Measurements from ENCODE around the gene ERO1B. TPM values are rescaled to one million over a fixed set of nuclear protein-coding genes. Genes with fewer than 3 reads are reported as not detected.

ERO1B gene
- total RNA-seq, 1 donor from 2014 or later, result 0.99 TPM

DNA sequence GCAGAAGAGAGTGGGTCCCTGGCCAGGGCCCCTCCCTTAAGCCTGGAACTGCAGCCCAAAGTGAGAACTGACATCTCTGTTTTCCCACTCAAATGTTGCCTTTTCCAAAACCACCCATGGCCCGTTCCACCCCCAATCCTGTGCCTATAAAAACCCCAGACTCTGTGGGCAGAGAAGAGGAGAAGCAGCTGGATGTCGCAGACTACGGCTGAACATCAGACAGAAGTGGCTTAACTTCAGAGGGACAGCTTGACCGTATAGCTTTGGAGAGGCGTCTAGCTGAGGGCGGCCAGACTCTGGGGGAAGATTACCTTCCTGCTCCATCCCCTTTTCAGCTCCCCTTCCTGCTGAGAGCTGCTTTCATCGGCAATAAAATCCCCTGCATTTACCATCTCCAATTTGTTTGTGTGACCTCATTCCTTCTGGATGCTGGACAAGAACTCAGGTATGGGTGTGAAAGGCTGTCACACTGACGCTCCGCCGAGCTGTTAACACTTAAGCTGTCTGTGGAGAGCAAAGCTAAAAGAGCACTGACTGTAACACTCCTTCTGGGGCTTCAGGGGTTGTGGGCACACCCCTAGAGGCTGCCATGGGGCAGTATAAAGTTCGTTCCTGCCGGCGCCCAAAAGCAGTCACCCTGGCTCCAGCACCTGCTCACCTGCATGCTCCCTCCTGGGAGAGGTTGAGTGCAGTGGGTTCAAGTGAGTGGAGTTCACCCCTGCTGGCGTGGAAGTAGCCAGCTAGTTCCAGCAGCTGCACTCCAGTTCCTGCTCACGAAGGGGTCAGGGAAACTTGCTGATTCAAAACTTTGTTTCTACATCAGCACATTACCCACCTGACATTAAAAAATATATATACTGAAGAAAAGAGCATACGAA, 19.6 kb upstream of the ERO1B start:
- no peak for DNase-seq (ENCODE audit: low read depth, low spot score)

DNA sequence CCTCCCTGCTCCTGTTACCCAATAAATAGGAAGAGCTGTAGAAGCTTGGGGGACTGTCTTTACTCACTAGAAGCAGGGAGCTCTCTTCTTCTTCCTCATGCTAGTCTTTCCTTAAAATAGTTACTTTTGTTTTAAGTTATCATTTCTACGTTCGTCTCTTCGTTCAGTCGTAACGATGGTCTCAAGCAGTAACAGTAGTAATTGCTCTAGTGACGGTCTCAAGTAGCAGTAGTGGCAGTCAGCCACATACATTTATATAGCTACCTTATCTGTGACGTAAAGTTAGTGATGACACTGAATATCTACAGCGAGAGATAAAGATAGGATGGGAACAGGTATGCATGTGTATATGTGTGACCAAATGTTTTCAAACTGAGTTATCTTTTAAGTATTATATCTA, 15.4 kb upstream of the ERO1B start:
- no peak for DNase-seq (ENCODE audit: low read depth, low spot score)

DNA sequence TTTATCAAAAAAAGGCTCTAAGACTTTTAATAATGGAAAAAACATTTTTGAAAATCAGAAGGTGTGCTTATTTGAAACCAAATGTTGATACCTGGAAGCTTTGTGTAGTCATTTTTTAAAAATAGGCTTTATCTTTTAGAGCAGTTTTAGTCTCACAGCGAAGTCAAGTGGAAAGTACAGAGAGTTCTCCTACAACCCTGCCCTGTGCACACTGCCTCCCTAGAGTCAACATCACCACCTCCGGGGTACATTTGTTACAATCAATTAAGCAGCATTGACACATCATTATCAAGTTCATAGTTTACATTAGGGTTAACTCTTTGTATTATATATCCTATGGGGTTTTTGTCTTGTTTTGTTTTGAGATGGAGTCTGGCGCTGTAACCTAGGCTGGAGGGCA, 10.7 kb upstream of the ERO1B start:
- no peak for DNase-seq (ENCODE audit: low read depth, low spot score)

DNA sequence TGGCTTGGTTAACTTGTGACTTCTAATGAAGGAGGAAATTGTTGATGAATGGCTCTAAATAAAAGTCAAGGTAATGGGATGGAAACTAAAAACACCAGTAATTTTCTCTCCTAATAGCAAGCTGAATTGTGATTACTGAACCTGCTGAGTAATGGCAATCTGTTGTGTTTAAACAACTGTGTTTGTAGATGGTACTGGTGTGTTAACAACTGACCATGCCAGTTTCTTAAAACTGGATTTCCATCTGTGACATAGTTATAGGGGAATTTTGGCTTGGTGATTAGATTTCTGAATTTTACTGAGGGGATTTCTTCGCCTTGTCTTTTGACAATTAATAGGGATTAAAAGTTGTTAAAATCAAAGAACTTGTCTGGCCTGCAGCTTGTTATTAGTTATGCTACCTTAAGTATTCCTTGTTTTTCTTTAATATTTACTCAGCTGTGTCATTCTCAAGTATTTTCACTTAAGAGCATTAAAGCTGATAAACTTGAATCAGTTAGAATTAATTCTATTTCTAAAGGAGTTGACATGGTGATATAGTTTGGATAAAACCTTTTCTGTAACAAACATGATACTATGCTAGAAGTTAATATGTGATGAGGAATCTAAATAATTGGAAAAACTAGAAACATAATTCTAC, 7.9 kb upstream of the ERO1B start:
- DNase-seq (ENCODE audit: low read depth, low spot score), result no peak

DNA sequence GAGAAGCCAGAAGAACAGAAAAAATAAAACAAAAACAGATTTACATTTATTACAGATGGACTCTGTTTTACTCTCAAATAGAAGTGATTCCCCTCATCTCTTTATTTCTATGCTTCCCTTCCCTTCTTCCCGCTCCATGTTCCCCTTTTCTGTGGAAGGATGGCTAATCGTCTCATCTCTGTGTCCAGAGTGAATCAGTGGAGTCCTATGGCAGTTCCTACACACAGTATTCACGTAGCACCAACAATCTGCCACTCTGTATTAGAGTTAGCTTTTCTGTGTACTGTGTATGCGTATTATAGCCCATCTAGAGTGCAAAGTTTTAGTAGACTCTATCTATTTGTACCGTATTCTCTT, 6.8 kb upstream of the ERO1B start:
- DNase-seq (ENCODE audit: low read depth, low spot score), result no peak

DNA sequence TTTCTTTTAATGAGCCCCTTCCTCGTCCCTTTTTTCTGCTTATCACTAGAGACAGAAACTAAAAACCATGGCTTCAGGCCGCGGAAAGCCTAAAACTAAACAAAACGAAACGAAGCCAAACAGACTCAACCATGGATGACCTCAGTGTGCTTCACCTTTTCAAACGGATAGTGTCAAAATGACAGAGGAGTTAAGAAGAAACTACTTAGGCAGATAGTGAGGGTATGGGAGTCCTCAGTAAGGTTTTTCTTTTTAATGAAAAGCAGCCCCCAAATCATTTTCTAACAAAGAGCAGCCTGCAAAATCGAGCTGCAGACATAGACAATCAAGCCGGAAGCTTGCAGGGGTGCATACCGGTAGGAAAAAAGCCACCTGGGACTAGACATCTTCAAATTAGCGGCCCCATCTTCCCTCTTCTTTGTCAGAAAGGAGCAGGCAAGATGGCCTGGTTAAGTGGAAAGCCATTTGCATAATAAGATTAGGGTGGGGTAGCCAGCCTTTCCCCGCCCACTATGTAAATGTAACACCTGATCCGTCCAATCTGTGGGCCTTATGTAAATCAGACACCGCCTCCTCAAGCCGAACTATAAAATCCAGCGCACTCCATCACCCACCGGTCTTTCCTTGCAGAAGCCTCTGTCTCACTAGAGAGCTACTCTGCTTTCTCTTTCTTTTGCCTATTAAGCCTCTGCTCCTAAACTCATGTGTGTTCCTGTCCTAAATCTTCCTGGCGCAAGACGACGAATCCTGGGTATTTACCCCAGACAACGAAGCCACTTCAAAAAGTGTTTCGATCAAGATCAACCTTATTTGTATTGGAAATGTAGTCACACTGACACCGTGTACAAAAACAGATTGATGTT, 6.2 kb upstream of the ERO1B start:
- DNase-seq (ENCODE audit: low read depth, low spot score), result no peak

DNA sequence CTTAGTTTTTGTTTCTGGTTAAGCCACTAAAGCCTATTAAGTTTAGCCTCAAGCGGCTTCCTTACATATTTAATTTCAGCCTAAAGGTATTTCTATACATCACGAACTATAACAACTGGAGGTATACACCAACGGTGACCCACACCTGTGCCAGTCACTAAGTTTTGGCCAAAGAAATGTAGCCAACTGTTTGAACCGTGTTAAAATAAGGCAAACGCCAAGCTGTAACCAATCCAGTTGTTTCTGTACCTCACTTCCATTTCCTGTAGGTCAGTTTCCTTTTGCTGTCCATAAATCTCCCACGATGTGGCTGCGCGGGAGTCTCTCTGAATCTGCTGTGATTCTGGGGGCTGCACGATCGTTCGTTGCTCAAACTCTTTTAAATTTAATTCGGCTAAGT, 5.6 kb upstream of the ERO1B start:
- no peak for DNase-seq (ENCODE audit: low read depth, low spot score)

DNA sequence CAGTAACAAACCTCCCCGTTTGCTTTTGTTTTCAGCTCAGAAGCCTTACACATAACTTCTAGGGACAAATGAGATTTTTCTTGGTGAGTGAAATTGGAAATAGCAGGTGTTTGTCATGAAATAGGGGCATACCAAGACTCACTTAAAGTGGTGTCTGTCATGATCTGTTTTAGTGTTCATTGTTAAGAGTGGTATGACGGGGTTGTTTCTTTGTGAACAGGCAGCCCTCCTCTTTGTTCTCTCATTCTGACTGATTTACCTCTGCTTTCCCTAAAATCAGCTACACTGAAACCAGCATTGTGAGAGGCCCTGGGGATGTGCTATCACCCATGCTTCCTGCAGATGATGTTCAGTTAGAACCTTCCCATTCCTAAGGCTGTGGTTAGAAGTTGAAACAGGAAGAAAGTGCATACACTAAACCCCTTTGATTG, 2.5 kb upstream of the ERO1B start:
- DNase-seq (ENCODE audit: low read depth, low spot score), result no peak

DNA sequence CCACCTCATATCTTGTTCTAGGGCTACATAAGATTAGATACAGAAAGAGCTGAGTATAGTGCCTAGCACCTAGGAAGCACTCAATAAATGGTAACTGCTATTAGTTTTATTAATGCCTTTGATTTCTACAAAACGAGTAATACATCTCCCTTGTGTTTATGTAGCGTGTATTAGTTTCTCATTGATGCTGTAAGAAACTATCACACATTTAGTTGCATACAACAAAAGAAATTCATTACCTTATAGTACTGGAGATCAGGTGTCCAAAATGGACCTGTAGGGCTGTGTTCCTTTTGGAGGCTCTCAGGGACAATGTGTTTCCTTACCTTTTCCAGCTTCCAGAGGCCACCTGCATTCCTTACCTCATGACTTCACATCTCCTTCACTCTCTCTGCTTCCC, 961 bp upstream of the ERO1B start:
- DNase-seq (ENCODE audit: low read depth, low spot score), result no peak

DNA sequence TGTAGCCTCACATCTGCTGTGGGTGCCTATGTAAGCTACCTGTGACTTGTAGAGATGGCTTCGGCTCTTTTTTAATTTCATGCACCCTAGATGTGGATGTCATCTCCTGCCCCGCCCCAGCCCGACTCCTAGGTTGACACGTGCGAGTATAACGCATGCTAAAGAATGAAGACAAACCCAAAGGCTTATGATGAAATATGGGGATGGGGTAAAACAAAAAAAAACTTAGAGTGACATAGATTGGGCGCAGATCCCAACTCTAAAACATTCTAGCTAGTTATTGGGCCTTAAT, 613 bp upstream of the ERO1B start:
- no peak for DNase-seq (ENCODE audit: low read depth, low spot score)

DNA sequence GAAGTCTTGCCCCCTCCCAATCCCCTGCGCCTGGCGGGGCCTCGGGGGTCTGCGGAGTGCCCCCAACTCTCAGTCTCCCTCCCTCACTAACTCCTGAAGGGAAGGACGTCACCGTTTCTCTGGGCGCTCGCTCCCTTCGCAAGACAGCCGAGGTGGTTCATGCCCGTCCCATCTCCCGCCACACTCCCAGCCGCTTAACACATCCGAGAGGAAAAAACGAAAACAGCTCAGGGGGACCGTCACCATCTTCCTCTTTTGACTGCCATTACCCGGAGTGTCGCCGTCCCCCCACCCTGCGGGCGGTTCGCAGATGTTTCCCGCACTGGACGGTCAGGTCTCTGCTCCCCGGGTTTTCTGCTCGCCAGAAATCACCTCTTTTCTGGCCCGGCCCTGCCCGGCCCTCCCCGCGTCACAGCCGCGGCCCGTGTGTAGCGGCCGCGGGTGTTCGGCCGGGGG, 532 bp downstream of the ERO1B start:
- no peak for DNase-seq (ENCODE audit: low read depth, low spot score)

DNA sequence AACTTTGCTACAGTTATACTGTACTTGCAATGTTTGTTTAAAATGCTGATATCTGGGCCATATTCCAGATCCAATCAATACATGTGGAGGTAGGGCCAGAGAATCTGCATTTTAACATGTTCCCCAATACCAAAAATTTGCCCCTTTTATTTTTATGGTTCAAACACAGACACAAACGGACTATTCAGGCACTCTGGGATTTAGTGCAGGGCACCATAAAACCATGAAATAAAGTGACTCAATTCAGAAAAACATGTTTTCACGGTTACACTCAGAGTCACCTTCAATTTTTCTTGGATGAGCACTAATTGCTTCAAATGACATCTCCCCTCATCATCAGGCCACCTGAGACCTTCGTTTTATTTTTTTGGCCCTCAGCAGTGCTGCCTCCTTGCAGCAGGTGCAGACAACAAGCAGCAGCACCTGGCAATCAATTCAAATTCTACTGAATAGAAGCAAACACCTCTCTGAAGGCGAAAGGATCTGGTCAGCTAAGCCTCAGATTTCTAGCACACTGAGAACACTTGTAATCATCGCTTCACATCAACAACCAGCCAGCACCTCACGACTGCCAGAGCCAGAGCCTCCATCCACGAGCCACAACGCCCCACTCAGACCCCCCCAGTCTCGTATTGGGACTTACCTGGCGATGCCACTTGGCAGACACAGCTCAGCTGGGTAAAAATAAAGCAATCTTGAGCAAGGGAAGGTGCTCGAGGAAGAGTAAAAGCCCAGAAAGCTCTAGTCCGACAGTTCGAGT, 1.1 kb downstream of the ERO1B start:
- no peak for DNase-seq (ENCODE audit: low read depth, low spot score)

DNA sequence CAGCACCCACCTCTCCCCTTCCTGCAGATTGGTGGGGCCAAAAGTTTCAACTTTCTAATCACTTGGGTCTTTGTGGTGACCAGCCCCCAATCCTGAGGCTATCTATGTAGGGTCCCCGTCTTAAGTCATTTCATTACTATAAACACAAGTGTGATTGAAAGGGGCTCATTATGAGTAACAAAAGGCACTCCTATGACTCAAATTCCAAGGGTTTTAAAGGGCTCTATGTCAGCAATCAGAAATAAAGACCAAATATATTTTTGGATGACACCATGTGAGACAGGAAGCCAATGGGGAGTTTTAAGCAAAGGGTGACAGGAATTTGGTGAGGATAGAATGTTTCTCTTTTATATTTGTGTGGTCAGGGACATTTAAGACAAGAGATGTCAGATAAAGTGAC, 6.2 kb downstream of the ERO1B start:
- no peak for DNase-seq (ENCODE audit: low read depth, low spot score)

DNA sequence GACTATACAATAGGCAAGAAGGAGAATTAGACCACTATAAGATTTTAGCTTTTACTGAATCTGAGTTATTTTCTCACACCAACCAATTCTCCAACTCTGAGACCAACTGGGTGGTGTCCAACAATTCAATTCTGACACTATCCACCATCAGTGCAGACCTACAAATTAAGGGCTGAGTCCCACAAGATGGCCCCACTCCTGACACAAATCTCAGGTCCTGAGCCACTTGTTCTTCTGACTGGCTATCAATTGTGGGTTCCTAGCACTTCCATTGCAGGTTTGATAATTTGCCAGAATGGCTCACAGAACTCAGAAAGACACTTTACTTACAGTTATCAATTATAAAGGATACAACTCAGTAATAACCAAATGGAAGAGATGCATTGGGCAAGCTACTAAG, 6.7 kb downstream of the ERO1B start:
- DNase-seq (ENCODE audit: low read depth, low spot score), result no peak

DNA sequence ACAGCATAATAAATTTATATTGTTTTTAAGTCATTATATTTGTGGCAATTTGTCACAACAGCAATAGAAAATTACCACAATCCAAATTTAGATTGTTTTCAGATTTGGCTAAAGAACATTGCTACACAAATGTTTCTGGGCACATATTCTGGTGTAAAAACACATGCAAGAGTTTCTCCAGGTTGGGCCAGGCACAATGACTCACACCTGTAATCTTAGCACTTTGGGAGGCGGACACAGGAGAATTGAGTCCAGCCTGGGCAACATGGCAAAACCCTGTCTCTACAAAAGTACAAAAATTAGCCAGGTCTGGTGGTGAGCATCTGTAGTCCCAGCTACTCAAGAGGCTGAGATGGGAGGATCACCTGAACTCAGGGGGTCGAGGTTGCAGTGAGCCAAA, 8.4 kb downstream of the ERO1B start:
- DNase-seq (ENCODE audit: low read depth, low spot score), result no peak

DNA sequence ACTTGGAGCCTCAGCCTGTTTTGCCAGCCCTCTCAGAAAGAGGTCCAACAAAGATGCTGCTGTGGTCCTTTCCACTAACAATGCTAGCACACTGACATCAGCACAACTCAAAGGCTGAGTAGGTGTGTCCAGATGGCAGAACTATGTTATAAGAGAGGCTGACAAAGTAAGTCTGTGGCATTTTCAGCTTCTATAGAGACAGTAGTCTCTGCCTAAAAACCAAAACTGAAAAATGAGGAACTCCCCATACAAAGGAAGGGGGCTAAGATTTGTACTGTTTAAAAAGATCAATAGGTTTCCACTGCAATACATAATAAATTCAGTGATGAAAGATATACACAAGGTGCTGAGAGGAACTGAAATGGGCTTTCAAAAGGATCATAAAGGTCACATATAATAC, 12.3 kb downstream of the ERO1B start:
- DNase-seq (ENCODE audit: low read depth, low spot score), result no peak

DNA sequence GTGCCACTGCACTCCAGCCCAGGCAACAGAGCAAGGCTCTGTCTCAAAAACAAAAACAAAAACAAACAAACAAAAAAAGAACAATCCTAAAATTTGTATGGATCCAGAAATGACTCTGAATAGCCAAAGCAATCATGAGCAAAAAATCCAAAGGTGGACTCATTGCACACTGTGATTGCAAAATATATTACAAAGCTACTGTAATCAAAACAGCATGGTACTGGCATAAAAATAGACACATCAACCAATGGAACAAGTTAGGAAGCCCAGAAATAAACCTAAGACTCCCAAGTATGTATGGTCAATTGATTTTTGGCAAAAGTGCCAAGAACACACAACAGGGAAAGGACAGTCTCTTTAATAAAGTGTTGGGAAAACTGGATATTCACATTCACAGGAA, 19.9 kb downstream of the ERO1B start:
- no peak for DNase-seq (ENCODE audit: low read depth, low spot score)

DNA sequence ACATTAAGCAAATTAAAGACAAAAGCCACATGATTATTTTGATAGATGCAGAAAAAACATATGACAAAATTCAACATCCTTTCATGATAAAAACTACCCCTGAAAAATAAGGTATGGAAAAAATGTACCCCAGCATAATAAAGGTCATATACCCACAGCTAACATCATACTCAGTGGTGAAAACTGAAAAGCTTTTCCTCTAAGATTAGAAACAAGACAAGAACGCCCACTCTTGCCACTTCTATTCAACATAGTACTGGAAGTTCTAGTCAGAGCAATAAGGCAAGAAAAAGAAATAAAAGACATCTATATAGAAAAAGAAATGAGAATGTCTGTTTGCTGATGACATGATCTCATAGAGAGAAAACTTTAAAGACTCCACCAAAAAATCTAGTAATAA, 20.7 kb downstream of the ERO1B start:
- DNase-seq (ENCODE audit: low read depth, low spot score), result no peak

DNA sequence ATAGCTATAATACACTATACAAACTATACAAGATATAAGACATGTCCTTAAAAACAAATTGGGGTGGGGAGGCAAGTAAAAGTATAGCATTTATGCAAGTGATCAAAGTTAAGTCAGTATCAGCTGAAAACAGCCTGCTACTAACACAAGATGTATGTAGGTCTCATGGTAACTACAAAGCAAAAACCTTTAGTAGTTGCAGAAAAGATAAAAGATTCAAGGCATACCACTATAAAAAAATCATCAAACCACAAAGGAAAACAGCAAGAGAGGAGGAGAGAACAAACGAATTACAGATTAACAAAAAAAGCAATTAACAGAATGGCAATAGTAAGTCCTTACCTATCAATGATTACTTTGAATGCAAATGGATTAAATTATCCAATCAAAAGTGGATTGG, 22.7 kb downstream of the ERO1B start:
- DNase-seq (ENCODE audit: low read depth, low spot score), result no peak

DNA sequence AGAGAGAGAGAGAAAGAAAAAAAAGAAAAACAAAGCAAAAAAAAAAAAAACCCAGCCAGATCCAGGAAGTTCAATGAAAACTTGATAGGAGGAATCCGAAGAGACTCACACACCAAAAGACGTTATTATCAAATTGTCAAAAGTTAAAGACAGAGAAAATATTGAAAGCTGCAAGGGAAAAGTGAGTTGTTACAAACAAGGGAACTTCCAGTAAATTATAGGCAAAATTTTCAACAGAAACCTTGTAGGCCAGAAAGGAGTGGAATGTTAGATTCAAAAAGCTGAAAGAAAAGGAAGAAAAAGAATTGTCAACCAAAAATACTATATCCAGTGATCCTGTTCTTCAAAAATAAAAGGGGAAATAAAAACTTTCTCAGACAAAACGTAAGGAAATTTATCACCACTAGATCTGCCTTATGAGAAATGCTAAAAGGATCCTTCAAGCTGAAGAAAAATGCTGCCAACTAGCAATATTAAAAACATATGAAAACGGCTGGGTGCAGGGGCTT, 23.6 kb downstream of the ERO1B start:
- DNase-seq (ENCODE audit: low read depth, low spot score), result no peak

DNA sequence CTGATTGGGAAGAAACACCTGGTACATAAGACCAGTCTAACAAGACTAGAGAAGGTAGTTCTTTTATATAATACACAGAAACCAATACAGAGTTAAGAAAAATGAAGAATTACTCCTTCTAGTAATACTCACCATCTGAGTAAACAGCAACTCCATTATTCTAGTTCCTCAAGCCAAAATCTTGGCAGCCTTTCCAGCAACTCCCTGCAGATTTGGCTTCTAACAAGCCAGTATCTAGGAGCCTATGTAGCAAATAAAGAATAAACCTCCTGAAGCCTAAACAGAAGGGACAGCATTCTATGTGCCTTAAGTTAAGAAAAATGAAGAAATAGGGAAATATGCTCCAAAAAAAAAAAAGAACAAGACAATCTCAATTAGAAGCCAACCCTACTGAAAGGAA, 24.5 kb downstream of the ERO1B start:
- DNase-seq (ENCODE audit: low read depth, low spot score), result no peak
